Suprapubic skin (tissue), 4 donors: ENCODE data around the gene FEZF2.

Experiments
- POLR2A ChIP-seq, 2 donors: fragments of 450-650 bp; IDR thresholded peaks; one replicate each; pipeline ENCODE4 v1.6.1; 2017; ENCODE audit warnings: antibody characterized with exemption in 2 of 2, mild to moderate bottlenecking in 2 of 2, moderate library complexity in 2 of 2
- POLR2AphosphoS5 ChIP-seq, 3 donors: sonication (generic); formaldehyde crosslinking; IDR thresholded peaks; one replicate each; pipeline ENCODE4 v1.6.1; 2017; ENCODE audit warnings: antibody characterized with exemption in 3 of 3

GRCh38 chr3:62343755-62344154 is 29.6 kb downstream of the FEZF2 start:
- TF ChIP-seq POLR2A (IDR thresholded peaks at IDR 0.05) (no peak), POLR2AphosphoS5 (IDR thresholded peaks at IDR 0.05) (no peak)
